Ramos (cell line): ENCODE measurements around the gene HPCAL1.

ENCODE experiments used
- in situ Hi-C: fragments of 300-500 bp; cut with MboI; formaldehyde crosslinking; loops from one replicate; pipeline ENCODE4 v1.14.3; 2022; ENCODE audit warnings: low sequenced_read_pairs; ENCODE audit not compliant: unreplicated experiment

The HPCAL1 gene

DNA sequence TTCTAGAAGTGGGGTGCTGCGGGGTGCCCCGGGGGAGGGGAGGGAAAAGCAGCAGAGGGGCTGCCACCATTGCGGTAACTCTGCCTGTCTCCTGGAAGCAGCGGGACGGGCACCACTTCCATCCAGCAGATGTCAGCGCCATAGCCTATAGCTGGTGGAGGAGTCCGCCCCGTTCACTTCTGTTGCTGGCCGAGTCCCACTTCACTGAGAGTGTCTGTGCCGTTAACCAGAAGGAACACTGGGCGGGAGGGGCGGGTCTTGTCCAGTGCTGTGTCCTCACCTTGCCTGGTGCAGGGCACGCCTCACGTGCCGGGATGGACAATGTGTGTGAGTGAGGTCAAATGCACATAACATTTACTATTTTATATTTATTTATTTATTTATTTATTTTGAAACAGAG lies 164.7 kb downstream of the HPCAL1 start:
- in situ Hi-C loops: no loop called here

DNA sequence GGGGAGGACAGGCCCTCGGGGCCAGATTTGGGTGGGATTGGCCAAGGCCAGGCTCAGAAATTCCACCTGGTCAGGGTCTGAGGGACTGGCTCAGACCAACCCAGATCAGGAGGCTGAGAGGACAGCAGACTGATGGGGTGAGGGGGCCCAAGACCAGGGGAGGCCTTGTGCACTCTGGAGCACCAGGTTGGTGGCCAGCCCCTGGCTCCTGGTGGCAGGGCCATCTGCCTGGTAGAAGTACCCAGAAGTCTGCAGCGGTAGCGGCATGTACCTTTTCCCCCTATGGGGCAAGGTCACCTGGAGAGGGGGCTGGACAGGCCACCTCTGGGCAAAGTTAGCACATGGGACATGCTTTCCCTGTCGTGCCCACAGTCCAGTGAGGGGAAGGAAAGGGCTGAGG lies 166.6 kb downstream of the HPCAL1 start:
- in situ Hi-C loops: no loop called here

DNA sequence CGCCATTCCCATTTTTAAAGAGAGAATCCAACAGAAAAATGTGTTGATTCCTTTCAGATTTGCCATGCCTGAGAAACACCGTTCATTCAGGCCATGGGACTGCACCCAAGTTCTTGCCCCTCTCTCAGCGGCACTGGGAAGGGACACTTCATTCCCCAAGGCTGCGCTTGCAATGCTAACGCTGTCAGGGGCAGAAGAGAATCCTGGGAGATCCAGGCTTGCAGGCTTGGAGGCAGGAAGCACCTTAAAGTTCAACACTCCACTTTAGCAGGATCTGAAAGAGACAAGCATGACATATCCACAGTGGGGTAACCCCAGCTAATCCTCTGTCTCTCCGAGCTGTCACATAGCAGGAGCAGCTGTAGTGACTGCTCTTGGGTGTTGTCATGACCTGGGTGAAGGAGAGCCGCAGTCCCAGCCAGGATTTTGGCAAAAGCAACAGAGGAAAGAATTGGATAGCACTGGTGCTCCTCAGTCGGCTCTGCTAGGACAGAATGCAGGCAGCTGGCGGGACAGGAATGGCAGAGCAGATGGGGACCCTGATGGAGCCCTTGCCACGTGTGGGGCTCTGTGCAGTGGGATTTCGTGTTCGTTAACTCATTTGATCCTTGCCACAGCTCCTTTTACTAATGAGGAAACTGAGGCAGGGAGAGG lies 167.4 kb downstream of the HPCAL1 start:
- in situ Hi-C loops: no loop called here

DNA sequence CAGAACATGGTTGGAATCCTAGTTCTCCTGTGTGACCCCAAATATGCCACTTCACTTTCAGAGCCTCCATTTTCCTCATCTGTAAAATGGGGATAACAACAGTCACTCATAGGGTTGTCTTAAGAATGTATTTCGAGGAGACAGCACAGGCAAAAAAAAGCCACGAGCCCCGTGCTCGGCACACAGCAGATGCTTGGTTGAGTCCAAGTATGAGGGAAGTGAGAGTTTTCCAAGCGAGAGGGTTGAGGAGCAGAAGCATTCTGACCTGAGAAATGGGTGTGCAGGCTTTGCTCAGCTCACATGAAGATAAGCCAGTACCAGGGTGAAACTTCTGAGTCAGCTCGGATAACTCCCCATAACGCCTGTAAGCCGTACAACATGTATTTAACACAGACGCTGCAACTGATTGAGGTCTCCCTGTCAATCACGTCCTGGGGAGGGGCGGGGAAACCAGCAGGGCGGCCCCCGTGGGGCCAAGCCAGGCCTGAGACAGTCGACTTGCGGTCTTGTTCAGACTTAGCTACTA lies 168.4 kb downstream of the HPCAL1 start:
- in situ Hi-C loops: no loop called here

DNA sequence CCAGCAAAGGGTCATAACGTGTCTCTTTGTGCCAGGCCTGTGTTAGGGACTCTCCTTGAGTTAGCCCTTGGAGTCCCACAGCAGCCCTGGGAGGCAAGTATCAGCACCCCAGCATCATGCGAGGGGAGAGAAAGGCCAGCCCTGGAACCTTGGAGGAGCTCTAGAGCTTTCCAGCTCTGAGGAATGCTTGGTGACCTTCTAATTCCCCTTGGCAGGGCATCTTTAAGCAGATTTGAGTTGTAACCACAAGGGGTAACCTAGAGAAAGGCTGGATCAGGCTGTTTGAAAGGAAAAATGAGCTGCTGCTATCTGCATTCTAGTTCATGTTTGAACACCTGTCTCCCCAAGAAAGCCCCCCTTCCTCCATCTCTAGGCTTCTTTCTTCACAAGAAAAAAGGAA lies 169.3 kb downstream of the HPCAL1 start:
- in situ Hi-C loops: no loop called here

DNA sequence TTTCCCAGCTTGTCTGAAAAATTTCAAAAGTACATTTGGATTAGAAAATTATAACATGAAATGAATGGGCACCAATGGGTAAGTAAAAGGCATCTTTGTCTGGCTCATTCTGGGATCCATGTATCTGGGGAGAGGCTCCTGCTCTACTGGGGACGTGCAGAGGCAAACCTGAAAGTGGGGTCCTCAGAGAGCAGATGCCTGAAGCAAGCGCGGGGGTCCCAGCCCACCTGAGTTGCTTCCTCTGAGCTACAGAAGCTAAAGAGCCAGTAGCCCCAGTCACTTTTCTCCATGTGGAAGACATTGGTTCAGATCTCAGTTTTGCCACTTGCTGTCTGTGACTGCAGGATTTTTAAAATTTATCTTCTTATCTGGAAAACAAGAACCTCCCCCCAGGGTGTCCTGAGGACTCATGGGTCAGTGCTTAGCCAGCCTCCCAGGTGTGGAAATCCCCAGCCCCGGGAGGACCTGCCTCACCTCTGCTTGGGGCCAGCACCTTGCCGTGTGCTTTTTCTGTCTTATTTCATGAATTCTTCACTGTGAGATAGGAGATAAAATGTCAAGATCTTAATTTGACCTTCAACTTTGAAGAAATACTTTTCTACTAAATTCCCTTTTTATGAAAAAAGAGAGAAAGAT lies 170.5 kb downstream of the HPCAL1 start:
- in situ Hi-C loops: no loop called here

DNA sequence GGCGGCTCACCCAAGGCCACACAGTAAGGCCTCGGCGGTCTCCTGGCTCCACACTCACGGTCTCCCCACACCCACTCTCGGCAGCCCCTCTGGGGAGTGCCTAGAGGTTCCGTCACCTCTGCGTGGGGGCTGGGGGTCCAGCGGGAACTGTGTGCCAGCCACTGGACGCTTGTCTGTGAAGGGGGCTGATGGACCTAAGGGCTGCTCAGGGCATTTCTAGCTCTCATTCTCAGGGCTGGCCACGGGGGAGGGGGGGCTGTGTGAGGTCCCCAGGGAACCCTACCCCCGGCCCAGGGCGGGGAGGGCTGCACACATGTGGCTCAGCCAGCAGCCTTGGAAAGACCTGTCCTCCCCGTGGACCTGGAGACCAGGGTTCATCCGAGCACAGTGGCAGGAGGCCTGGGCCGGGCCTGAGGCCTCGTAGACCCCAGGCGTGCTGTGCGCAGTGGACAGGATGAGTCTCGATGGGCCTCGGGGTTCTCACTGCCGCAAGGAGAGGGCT lies 172.6 kb downstream of the HPCAL1 start:
- in situ Hi-C loops: no loop called here

DNA sequence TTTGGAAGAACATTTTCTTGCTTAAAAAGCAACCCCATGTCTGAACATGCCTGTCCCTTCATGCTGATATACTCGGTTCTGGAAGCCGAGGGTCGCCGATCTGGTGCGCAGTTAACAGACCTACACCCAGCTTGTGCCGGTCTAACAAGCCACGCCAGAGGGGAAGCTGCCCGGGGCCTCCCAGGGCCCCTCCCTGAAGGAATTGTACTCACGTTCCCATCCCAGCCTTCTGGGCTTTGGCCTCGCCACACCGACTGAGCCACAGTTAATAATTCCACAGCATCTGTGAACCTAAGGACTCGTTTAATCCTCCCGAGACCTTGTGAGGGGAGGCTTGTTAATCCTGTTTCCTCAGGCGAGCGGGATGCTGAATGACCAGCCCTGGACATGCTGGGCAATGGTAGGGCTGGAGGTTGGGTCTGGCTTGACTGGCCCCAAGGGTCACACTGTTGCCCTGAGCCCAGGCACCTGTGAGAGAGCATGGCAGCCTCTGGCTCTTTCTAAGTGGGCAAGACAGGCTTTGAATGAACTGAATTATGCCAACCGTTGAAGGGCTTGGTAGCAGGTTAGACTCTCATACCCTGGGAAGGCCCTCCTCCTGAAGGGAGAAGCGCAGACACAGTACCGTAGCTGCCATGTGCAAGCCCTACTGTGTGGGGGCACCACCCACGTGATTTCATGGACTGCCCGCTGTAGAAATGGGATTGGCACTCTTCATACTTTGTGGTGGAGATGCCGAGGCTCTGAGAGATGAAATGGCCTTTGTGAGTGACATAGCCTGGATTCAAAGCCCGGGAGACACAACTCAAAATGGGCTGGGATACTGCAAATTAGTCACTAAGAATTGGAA lies 173.3 kb downstream of the HPCAL1 start:
- in situ Hi-C loops: no loop called here

DNA sequence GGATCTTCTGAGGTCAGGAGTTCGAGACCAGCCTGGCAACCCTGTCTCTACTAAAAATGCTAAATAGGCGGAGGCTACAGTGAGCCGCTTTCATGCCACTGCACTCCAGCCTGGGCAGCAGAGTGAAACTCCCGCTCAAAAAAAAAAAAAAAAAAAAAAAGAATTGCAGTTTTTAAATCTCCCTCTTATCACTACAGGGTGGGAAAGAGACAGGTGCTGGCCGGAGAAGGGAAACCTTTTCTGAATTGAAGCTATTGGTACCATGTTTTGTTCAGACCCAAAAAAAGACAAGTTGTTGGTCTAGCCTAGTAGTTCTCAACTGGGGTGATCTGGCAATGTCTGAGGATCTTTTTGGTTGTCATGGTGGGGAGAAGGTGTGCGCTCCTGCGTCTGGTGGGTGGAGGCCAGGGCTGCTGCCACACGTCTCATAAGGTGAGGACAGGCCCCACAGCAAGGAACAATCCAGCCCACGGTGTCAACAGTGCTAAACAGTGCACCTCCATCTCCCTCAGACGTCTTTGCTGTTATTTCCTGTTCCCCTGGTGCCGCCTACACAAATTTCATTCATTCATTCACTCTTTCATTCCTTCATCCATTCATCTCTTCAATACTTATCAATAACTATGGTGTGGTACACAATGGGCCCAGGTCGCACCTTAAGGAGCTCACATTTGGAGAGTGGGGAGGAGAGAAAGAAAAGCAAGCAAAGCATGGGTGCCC lies 174.2 kb downstream of the HPCAL1 start:
- in situ Hi-C loops: no loop called here
